ENCODE measurements around the gene C19orf73.

Gene C19orf73

GRCh38 chr19:49073514-49074378, 45.2 kb downstream of the C19orf73 start:
- TF ChIP-seq, protein P1, sequence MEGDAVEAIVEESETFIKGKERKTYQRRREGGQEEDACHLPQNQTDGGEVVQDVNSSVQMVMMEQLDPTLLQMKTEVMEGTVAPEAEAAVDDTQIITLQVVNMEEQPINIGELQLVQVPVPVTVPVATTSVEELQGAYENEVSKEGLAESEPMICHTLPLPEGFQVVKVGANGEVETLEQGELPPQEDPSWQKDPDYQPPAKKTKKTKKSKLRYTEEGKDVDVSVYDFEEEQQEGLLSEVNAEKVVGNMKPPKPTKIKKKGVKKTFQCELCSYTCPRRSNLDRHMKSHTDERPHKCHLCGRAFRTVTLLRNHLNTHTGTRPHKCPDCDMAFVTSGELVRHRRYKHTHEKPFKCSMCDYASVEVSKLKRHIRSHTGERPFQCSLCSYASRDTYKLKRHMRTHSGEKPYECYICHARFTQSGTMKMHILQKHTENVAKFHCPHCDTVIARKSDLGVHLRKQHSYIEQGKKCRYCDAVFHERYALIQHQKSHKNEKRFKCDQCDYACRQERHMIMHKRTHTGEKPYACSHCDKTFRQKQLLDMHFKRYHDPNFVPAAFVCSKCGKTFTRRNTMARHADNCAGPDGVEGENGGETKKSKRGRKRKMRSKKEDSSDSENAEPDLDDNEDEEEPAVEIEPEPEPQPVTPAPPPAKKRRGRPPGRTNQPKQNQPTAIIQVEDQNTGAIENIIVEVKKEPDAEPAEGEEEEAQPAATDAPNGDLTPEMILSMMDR (IDR thresholded peaks at IDR 0.05), result peak; percentile 69
- no peak for TF ChIP-seq ZFX (IDR thresholded peaks at IDR 0.05; ENCODE audit: borderline replicate concordance)
- no peak overlapping the region for H3K27ac ChIP-seq

- no peak overlapping the region for H3K27ac ChIP-seq
- TF ChIP-seq, protein P1 (IDR thresholded peaks at IDR 0.05), result no peak
- TF ChIP-seq ZFX (IDR thresholded peaks at IDR 0.05; ENCODE audit: borderline replicate concordance), result no peak
These were observed 46.9 kb downstream of the C19orf73 start for GRCh38 chr19:49071860-49072547.

DNA sequence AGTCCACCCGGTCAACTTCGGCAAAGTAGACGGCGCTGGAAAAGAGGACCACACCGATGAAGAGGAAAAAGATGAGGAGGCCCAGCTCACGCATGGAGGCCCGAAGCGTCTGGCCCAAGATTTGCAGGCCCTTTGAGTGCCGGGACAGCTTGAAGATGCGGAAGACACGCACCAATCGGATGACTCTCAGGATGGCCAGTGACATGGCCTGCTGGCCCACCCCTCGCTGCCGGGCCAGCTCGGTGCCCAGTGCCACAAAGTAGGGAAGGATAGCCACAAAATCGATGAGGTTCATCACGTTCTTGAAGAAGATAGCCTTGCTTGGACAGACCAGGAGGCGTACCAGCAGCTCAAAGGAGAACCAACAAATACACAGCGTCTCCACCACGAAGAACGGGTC, 48.5 kb downstream of the C19orf73 start:
- TF ChIP-seq, protein P1 (IDR thresholded peaks at IDR 0.05), result no peak
- TF ChIP-seq ZFX (IDR thresholded peaks at IDR 0.05; ENCODE audit: borderline replicate concordance), result no peak
- H3K27ac ChIP-seq, result no peak overlapping the region

GRCh38 chr19:49069026-49069425, 49.9 kb downstream of the C19orf73 start:
- TF ChIP-seq, protein P1 (IDR thresholded peaks at IDR 0.05), result no peak
- TF ChIP-seq ZFX (IDR thresholded peaks at IDR 0.05; ENCODE audit: borderline replicate concordance), result no peak
- H3K27ac ChIP-seq, result no peak overlapping the region

All from 22Rv1 (cell line).